ENCODE data around the gene BICD1. TPM values are rescaled to one million over a fixed set of nuclear protein-coding genes. Genes with fewer than 3 reads are reported as not detected.

BICD1 gene
- polyA plus RNA-seq, 1 of the 3 experiments (the other 2 are of a cell fraction), result 12.1 TPM

GRCh38 chr12:32252199-32253073, 145.8 kb downstream of the BICD1 start:
- 92% methylated on average over 13 of the region's 13 CpGs for WGBS (ENCODE audit: low lambda C conversion rate)

GRCh38 chr12:32253154-32253790, 146.6 kb downstream of the BICD1 start:
- H3K9ac ChIP-seq, result no peak overlapping the region
- TF ChIP-seq TAF1 (IDR thresholded peaks at IDR 0.05; ENCODE audit: borderline replicate concordance, low read depth, low read length), result no peak
- no peak for TF ChIP-seq FOXM1 (IDR thresholded peaks at IDR 0.05; ENCODE audit: low read depth)
- no peak for TF ChIP-seq PBX3 (IDR thresholded peaks at IDR 0.05)
- TF ChIP-seq JUND (IDR thresholded peaks at IDR 0.05), result no peak
- no peak for TF ChIP-seq CHD2 (IDR thresholded peaks at IDR 0.05; ENCODE audit: low read length, partially characterized antibody)
- no peak for TF ChIP-seq EZH2phosphoT487 (IDR thresholded peaks at IDR 0.05; ENCODE audit: borderline replicate concordance, low read depth)
- H4K20me1 ChIP-seq (ENCODE audit: insufficient read depth), result no peaks in the 10 kb centered on the region
- 60% methylated on average over 3 of the region's 3 CpGs for WGBS (ENCODE audit: low lambda C conversion rate)
- ChIA-PET POLR2A (interaction anchor here (0.7 kb wide), 1 partner anchor 140 kb away, joined by 8 read pairs; no protein-coding TSS in a partner anchor), CTCF (interaction anchor here (1.3 kb wide), 1 partner anchor 8 kb away, joined by 4 read pairs; no protein-coding TSS in a partner anchor)
- H3K9me3 ChIP-seq, result no peaks in the 10 kb centered on the region
- H3F3A ChIP-seq (replicated peaks; ENCODE audit: insufficient read depth), result peaks cover 8% of the 10 kb centered on the region
- DNase-seq, result no peak
- H3K9me2 ChIP-seq, result no peaks in the 10 kb centered on the region
- no peak overlapping the region for H2AFZ ChIP-seq (ENCODE audit: low read depth)
- no peaks in the 10 kb centered on the region for H3K27me3 ChIP-seq (ENCODE audit: insufficient read depth)
- 0 out of 2 replicates have a peak, but pooled peaks cover 3% of the 10 kb centered on the region for H3K79me2 ChIP-seq (ENCODE audit: insufficient read depth)
- no peak overlapping the region for H3K4me3 ChIP-seq (ENCODE audit: low read depth in 2 of 2, low read length in 1 of 2)
- H3K27ac ChIP-seq (ENCODE audit: low read depth in 2 of 2, low read length in 1 of 2), result no peak overlapping the region
- H3K4me1 ChIP-seq (ENCODE audit: control insufficient read depth in 1 of 2, insufficient read depth in 2 of 2, low read depth in 1 of 2, low read length in 1 of 2), result peaks cover 0 to 9% of the 10 kb centered on the region in 2 experiments; a peak in 1 of 4 replicates
- H3K4me2 ChIP-seq, result no peak overlapping the region
- H3K36me3 ChIP-seq (replicated peaks in 1 of 2; ENCODE audit: control insufficient read depth in 1 of 2, insufficient read depth in 2 of 2, low read length in 1 of 2), result peaks cover 0 to 10% of the 10 kb centered on the region in 2 experiments

More at GRCh38 chr12:32252199-32253073, 145.8 kb downstream of the BICD1 start:
- H4K20me1 ChIP-seq (ENCODE audit: insufficient read depth), result no peaks in the 10 kb centered on the region
- H3K9ac ChIP-seq, result no peak overlapping the region
- no peak overlapping the region for H3K4me3 ChIP-seq (ENCODE audit: low read depth in 2 of 2, low read length in 1 of 2)
- ChIA-PET CTCF (interaction anchor here (1.2 to 1.3 kb wide), 2 partner anchors 9 to 20 kb away, joined by 3 to 4 read pairs; no protein-coding TSS in a partner anchor), POLR2A (no interaction called here)
- H3K27ac ChIP-seq (ENCODE audit: low read depth in 2 of 2, low read length in 1 of 2), result no peak overlapping the region
- peaks cover 0 to 9% of the 10 kb centered on the region in 2 experiments; a peak in 1 of 4 replicates for H3K4me1 ChIP-seq (ENCODE audit: control insufficient read depth in 1 of 2, insufficient read depth in 2 of 2, low read depth in 1 of 2, low read length in 1 of 2)
- H3F3A ChIP-seq (replicated peaks; ENCODE audit: insufficient read depth), result peaks cover 8% of the 10 kb centered on the region
- no peak for DNase-seq
- H3K27me3 ChIP-seq (ENCODE audit: insufficient read depth), result no peaks in the 10 kb centered on the region
- H3K79me2 ChIP-seq (ENCODE audit: insufficient read depth), result 0 out of 2 replicates have a peak, but pooled peaks cover 3% of the 10 kb centered on the region
- H3K9me3 ChIP-seq, result no peaks in the 10 kb centered on the region
- no peak overlapping the region for H2AFZ ChIP-seq (ENCODE audit: low read depth)
- no peaks in the 10 kb centered on the region for H3K9me2 ChIP-seq
- no peak overlapping the region for H3K4me2 ChIP-seq
- TF ChIP-seq JUND (IDR thresholded peaks at IDR 0.05) (no peak), CHD2 (IDR thresholded peaks at IDR 0.05; ENCODE audit: low read length, partially characterized antibody) (no peak), FOSL2 (IDR thresholded peaks at IDR 0.05; ENCODE audit: borderline replicate concordance, low read depth) (no peak), RAD21 (IDR thresholded peaks at IDR 0.05; ENCODE audit: low read length) (no peak)
- TF ChIP-seq, protein P1, sequence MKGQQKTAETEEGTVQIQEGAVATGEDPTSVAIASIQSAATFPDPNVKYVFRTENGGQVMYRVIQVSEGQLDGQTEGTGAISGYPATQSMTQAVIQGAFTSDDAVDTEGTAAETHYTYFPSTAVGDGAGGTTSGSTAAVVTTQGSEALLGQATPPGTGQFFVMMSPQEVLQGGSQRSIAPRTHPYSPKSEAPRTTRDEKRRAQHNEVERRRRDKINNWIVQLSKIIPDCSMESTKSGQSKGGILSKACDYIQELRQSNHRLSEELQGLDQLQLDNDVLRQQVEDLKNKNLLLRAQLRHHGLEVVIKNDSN (IDR thresholded peaks at IDR 0.05; ENCODE audit: borderline replicate concordance, low read depth), result no peak
- peaks cover 0 to 10% of the 10 kb centered on the region in 2 experiments for H3K36me3 ChIP-seq (replicated peaks in 1 of 2; ENCODE audit: control insufficient read depth in 1 of 2, insufficient read depth in 2 of 2, low read length in 1 of 2)
